K562 (cell line): ENCODE data around the gene CYS1. TPM values are rescaled to one million over a fixed set of nuclear protein-coding genes. Genes with fewer than 3 reads are reported as not detected.

ENCODE experiments used
- HBP1 ChIP-seq: fragments of 450-650 bp; formaldehyde crosslinking; IDR thresholded peaks from 2 replicates; pipeline ENCODE4 v1.4.0; 2022; ENCODE audit warnings: missing genetic modification characterization
- HMG20A ChIP-seq: fragments of 450-650 bp; formaldehyde crosslinking; conservative IDR thresholded peaks from 2 replicates; pipeline ENCODE4 v1.4.0; 2020; ENCODE audit warnings: mild to moderate bottlenecking, mixed read lengths
- MAFG ChIP-seq: fragments of 450-650 bp; conservative IDR thresholded peaks from 2 replicates; pipeline ENCODE4 v1.6.1; 2016; ENCODE audit warnings: missing genetic modification characterization, missing compliant biosample characterization
- NELFE ChIP-seq: IDR thresholded peaks from 2 replicates; pipeline ENCODE4 v1.6.1; 2011; ENCODE audit warnings: mild to moderate bottlenecking; ENCODE audit not compliant: insufficient read depth, insufficient read length
- SMARCC2 ChIP-seq: fragments of 450-650 bp; IDR thresholded peaks from 2 replicates; pipeline ENCODE4 v1.6.1; 2017; ENCODE audit warnings: antibody characterized with exemption, moderate library complexity, mild to moderate bottlenecking, low read depth
- ZBTB40 ChIP-seq, 2 experiments: fragments of 450-650 bp in 1 of 2; sonication (generic) in 1 of 2; formaldehyde crosslinking in 1 of 2; IDR thresholded peaks; 2 replicates each; pipeline versions ENCODE4 v1.7.1 to v1.9.0; 2016 to 2022; ENCODE audit warnings: inconsistent platforms in 1 of 2, mild to moderate bottlenecking in 1 of 2, missing genetic modification reagents in 1 of 2
- ZC3H8 ChIP-seq: fragments of 450-650 bp; IDR thresholded peaks from 2 replicates; pipeline ENCODE4 v1.6.1; 2017
- ZNF41 ChIP-seq: fragments of 250-450 bp; sonication (Bioruptor Pico); conservative IDR thresholded peaks from 2 replicates; pipeline ENCODE4 v1.4.0; 2020; ENCODE audit warnings: mild to moderate bottlenecking
- ZNF609 ChIP-seq: sonication (generic); formaldehyde crosslinking; IDR thresholded peaks from 2 replicates; pipeline ENCODE4 v1.8.1; 2023; ENCODE audit warnings: missing genetic modification reagents, mild to moderate bottlenecking, borderline replicate concordance
- polyA plus RNA-seq, 8 experiments: library from polyadenylated mRNA; depleted of rRNA in 4 of 8; stranded (reverse) in 5 of 8; unstranded in 3 of 8; fragments of >200 nt; fragmentation: Nextera tagmentation in 2 of 8; fragmentation: Illumina TruSeq in 1 of 8; extraction: Ambion mirVana in 2 of 8; extraction: Trizol in 1 of 8; gene quantifications; 2 replicates each; pipeline versions ENCODE4 v1.2.1 to v1.2.3, GENCODE V29; 2011 to 2014; ENCODE audit warnings: inconsistent platforms in 1 of 8, missing spikeins in 1 of 8
- total RNA-seq, 7 experiments: library from RNA; depleted of rRNA in 6 of 7; stranded (reverse); fragments of >200 nt in 6 of 7; fragmentation: Illumina TruSeq in 2 of 7; extraction: Trizol in 2 of 7; gene quantifications; 2 replicates each; pipeline versions ENCODE4 v1.2.1 to v1.2.3, GENCODE V29; 2011 to 2021; ENCODE audit warnings: low replicate concordance in 1 of 7

The CYS1 gene
- total and polyA plus RNA-seq, 9 of the 15 experiments (the other 6 are each of a cell fraction or from before 2014, with no cell fraction given) = 0.11 to 0.13 TPM; not detected in 7

- TF ChIP-seq HBP1 (CRISPR knock-in tag) = no peak
- no peak for TF ChIP-seq ZNF41 (CRISPR knock-in tag)
- TF ChIP-seq SMARCC2 = no peak
- TF ChIP-seq MAFG (tag) = no peak
- no peak for TF ChIP-seq HMG20A (CRISPR knock-in tag)
- TF ChIP-seq ZC3H8 = no peak
- no peak for TF ChIP-seq ZBTB40 (IDR thresholded peaks at IDR 0.05)
- TF ChIP-seq ZBTB40 (CRISPR knock-in tag; IDR thresholded peaks at IDR 0.05) = no peak
- TF ChIP-seq NELFE = no peak
- no peak for TF ChIP-seq ZNF609 (CRISPR knock-in tag)
These were observed 37.7 kb downstream of the CYS1 start (continued) for GRCh38 chr2:10042301-10043161.
